GM23338 (cell line): ENCODE measurements around the gene SRGAP2B.
"Not testable (repeated sequence)": the region's sequence is repeated elsewhere in the genome, so short reads cannot be mapped to it uniquely, and the experiment has no call there.

Source experiments
- CTCF ChIP-seq, 2 experiments: fragments of 200-600 bp in 1 of 2; sonication (generic) in 1 of 2; conservative IDR thresholded peaks; 2 replicates each; pipeline versions ENCODE4 v1.5.1 to v1.6.1; 2016 to 2017; ENCODE audit warnings: antibody characterized with exemption in 2 of 2, low read depth in 2 of 2, mild to moderate bottlenecking in 2 of 2, moderate library complexity in 1 of 2
- EZH2 ChIP-seq: fragments of 200-600 bp; sonication (generic); IDR thresholded peaks from one replicate; pipeline ENCODE4 v1.8.0; 2017; ENCODE audit warnings: antibody characterized with exemption, mild to moderate bottlenecking, low read depth; ENCODE audit not compliant: unreplicated experiment
- POLR2AphosphoS5 ChIP-seq: IDR thresholded peaks from 2 replicates; pipeline ENCODE4 v1.6.1; 2016; ENCODE audit warnings: antibody characterized with exemption, low read depth
- REST ChIP-seq: IDR thresholded peaks from one replicate; pipeline ENCODE4 v1.6.1; 2018; ENCODE audit warnings: antibody characterized with exemption; ENCODE audit not compliant: unreplicated experiment

- not testable (repeated sequence) for TF ChIP-seq CTCF (conservative IDR thresholded peaks at IDR 0.05; ENCODE audit: low read depth in 2 of 2); EZH2; POLR2AphosphoS5; REST
These were observed 172.3 kb downstream of the SRGAP2B start for GRCh38 chr1:144922785-144923184.
